ENCODE measurements around the gene HHLA2.

Gene HHLA2

DNA sequence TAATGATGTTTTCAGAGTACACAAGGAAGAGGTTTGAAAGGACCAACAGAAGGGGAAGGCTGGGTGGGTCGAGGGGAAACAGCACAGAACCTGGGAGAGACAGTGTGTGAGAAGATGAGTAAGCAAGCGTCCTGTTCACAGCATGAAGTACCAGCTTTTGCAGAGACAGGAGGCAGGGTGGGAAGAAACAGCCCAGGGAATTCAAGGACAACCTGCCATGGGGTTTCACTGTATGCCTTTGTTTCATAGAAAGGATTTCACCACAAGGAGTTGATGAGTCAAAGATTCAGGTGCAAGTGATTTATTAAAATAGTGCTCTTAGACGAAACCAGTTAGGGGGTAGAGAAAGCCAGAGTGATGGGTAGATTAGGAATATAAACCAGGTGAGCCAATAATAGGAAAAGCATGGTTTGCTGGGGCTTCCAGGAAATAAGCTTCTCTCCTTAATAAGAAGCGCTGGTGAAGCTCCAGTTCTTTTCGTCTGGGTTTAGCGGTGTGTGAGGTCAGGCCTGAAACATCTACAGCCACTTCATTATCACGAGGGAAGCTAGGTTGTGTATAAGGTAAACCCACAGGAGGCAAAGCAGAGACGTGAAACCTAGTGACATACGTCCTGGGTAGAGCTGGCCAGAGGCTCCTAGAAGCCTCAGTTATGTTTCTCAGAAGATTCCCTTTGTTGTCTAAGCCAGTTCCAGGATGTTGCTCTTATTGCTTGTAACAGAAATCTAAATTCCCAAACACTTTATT is 3.9 kb downstream of the HHLA2 start:
- DNase-seq = peak in 1 of 5 experiments; percentile 36

DNA sequence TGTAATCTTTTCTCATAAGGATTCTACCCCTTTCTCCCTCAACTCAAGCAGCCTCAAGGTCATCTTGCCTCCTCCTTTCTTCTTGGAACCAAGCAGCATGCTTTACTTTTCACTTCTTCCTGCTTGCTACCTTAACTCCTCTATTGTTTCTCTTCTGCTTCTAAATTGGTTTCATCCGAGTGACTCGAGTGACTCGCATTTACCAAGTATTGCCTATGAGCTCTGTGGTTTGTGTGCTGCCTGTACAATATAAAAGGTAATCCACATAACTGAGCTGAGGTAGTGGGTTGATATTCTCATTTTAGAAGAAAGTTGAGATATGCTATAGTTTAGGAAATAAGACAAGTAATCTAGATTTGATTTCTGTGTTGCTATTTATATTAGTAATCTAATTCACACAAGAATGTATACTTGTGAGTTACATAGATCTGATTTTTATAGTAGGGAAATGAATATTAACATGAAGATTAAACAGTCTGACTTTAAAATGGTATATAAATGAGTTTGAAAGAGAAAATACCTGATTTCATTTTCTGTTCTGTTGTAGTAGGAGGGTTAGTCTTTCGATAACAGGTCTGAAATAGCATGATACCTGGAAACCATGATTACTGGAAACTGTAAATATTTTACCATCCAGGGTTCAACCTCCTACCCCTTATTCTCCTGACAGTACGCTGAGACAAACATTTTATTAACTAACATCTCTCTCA is 5.5 kb downstream of the HHLA2 start:
- DNase-seq = peak in 1 of 5 experiments; percentile 80

DNA sequence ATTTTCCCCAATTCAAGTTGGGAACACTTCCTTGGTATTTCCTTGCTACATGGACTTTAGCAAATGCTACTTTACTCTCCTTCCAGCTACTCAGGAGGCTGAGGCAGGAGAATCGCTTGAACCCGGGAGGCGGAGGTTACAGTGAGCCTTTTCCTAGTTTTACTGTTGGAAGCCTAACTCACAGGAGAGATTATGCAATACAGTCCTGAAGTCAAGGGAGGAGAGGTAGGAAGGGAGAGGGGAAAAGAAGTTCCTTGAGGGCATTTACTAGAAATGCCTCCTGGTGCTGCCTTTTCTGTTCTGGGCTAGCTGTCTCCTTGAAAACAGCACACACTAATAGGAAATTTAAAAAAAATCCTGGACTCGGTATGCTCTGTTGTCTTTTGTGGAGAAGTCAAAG is 6.2 kb downstream of the HHLA2 start:
- no peak for DNase-seq

DNA sequence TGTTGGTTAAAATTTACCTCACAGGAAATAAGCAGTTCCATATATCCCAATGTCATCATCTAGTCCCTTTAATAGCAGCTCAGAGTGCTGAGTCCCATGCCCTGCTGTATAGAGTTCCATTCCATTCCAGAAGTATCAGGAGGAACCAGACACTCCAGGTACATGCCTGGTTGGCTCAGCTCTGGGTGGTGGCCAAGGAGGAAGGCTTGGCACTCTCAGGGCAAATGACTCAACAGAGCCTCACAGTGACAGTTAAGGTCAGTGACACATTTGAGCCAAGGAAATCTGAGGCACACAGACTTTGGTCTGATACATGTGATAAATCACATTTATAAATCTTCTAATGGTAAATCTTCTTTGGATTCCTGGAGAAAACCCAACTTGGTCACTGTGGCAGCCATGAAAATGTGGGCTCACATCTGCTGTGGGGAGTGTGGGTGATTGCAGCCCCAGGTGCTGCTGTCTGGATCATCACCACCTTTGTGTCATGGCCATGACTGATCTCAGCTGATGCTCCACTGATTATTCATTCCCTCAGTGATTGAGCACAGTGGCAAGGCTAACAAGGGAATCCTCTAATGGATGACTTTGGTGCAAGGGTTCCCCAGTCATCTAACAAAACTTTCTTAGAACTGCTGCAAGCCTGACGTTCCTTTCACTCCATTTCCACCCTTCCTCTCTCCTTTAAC is 9.3 kb downstream of the HHLA2 start:
- DNase-seq = no peak

GRCh38 chr3:108311797-108312196 is 15.4 kb downstream of the HHLA2 start:
- no peak for DNase-seq

DNA sequence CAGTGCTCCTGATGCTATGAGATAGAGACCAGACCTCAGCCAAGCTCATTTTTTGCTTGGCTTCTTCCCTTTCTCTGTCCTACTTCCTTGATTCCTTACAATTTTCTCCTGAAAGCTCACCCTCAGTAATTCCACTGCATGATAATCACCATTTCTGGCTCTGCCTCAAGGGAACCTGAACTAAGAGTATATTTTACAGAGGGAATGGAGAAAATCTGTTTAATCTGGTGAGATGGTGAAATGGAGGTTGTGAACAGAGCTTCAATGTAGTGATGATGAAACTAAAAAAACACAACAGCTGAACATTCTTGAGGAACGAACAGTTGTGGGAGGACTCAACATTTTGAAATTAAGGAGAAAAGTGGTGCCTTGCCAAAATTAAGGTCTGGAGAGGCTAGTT is 16.3 kb downstream of the HHLA2 start:
- DNase-seq = no peak

DNA sequence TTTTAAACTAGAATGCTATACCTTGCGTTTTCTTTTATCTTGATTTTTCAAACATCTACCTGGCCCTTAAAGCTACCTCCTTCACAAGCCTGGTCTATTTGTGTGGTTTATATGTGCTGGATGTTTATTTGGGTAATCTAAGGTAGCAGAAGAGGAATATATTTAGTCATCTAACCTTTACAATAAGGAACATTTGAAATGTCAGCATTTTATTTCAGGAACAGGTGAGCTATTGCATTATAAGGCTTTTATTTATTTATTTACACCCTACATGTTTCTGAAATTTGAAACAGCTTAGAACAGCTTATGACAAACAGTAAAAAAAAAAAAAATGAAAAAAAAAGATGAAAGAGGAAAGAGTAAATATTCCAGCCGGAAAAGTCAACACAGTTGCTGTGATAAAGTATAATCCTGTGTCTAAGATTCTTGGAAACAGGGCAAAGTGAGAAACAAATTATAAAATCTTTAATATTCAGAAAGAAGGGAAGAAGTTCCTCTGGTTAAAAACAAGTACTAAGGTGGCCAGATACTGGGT is 19.5 kb downstream of the HHLA2 start:
- DNase-seq = no peak

DNA sequence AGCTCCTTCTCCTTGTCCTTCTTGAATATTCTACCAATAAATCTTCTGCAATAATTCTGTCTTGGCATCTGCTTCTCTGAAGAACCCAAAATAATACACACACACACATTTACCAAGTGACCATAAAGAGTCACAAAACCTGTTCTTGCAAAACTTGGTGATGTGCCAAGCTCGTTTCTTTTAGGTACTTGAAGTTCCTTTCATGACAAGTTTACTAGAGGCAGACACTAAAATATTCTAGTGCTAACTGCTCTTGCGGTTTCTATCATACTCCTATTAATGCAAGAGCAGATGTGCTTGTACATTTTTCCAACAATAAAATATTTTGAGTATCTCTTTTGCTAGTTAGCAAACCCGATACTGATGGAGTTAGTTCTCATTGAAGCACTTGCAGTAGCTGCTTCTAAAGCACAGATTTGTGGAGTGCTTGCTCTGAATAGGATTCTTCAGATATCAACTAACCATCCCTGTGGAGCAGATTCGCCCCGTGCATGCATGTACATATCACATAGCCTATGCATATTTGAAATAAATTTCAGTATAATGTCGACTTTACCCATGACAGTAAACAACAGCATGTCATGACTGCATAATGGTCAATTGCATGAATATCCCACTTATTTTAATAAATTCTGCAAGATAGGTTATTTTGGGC is 23.2 kb downstream of the HHLA2 start:
- DNase-seq = no peak

DNA sequence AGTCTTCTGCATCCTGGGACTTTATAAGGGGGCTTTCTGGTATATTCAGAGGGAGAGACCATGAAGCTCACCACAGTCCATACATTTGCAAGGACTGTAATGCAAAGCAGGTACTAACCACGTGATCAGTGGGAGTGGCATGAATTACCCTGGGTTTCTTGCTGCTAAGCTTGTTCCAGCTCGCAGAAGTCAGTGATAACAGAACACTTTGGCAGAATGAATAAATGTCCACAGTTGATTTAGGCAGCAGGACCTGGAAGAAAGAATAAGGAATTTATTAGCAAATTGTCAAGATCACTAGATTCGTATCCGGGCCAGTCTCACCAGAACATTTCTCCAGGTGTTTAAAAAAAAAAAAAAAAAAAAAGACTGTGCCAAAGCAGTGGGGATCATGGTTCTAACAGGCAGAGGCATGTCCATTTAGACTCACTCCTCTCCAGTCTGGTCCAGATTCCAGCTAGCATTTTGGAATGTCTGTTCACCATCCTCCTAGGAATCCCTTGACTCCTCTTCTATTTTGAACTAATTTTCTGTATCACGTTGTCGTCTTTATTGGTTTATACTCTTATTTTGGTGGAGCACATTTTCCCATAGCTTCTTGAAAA is 24.5 kb downstream of the HHLA2 start:
- no peak for DNase-seq

DNA sequence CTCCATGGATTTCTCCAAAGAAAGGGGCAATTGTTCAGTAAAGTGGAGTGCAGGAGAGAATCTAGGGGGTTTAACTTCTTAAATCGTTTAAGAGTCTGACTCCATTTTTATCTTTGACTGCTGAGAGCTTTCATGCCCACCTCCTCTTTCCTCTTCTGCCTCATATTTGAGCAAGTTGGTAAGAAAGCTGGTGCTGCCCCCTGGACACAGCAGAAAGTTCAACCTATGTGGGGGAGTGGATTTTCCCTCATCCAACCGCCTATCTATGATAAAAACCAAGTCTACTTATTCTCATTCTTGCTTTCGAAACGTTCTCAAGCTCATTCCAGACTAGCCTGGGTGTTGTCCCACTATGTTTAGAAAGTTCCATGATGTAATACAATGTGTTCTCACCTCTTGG is 26.0 kb downstream of the HHLA2 start:
- DNase-seq = no peak

DNA sequence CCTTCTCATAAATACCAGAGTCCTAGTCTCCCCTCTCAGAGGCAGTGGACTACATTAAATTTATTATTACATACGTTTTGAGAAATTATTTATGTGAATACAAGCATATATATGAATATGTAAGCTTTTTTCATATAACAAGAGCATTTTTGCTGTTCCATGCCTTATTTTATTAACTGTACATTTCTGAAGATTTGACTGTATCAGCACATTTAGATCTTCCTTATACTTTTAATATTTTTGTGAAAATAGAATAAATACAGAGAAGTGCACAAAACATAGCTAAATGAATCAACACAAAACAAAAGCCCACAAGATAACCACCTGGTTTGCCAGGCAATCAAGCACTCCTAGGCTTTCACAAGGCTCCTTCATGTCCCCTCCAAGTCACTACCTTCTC is 27.8 kb downstream of the HHLA2 start:
- DNase-seq = no peak

- no peak for DNase-seq
Observed at GRCh38 chr3:108327168-108327567, 30.8 kb downstream of the HHLA2 start.

- DNase-seq = peak in 1 of 5 experiments; percentile 29
Observed at GRCh38 chr3:108328821-108329486, 32.6 kb downstream of the HHLA2 start.

DNA sequence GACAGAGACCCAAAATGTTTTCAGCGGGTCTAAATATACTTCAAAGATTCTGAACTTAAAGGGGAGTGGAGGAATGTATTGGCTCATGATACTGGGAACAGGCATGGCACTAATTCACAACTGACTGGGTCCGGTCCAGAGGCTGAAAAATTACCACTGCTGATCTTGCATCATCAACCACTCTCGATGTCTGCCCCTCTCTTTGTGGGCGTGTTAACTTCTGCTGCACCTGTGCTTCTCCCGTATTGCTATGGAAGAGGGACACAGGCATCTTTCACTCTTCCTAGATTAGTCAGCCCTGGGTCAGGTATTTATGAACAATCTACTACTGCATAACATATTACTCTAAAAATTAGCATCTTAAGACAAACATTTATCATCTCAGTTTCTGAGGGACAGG is 33.2 kb downstream of the HHLA2 start:
- DNase-seq = no peak

DNA sequence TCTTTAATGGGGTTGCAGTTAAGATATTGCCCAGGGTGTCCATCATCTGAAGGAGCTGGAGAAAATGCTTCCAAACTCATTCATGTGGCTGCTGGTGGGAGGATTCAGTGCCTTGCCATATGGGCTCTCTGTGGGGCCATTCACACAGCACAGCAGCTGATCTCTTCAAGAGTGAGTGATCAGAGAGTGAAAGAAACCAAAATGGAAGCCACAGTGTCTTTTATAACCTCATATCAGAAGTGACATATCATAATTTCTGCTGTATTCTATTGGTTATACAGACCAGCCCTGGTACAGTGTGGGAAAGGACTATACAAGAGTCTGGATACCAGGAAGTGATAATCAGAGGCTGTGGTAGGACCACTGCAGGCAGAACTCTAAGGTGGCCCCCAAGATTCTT is 33.6 kb downstream of the HHLA2 start:
- DNase-seq = no peak

DNA sequence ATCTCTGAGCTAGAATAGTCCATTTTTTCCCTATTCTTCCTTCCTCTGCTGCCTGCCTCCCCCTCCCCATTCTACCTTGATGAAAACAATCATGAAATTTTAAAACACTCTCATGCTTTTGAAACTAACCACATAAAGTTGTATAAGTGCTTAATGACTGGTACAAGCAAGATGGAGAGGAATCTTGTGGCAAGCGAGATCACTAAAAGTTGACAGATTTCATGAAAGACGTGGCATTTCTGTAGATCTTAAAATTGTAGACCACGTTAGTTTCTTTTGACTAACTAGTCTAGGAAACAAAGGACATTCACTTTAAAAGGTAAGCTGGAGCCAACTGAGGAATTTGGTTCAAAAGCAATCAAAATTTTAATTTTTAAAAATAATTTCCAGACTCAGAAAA is 35.4 kb downstream of the HHLA2 start:
- peak in 1 of 5 experiments; percentile 52 for DNase-seq

GRCh38 chr3:108333961-108334360 is 37.6 kb downstream of the HHLA2 start:
- no peak for DNase-seq

- DNase-seq = no peak
Observed at GRCh38 chr3:108334701-108335100, 38.4 kb downstream of the HHLA2 start.

GRCh38 chr3:108338901-108339545 is 42.7 kb downstream of the HHLA2 start:
- peak in 1 of 5 experiments; percentile 10 for DNase-seq

DNA sequence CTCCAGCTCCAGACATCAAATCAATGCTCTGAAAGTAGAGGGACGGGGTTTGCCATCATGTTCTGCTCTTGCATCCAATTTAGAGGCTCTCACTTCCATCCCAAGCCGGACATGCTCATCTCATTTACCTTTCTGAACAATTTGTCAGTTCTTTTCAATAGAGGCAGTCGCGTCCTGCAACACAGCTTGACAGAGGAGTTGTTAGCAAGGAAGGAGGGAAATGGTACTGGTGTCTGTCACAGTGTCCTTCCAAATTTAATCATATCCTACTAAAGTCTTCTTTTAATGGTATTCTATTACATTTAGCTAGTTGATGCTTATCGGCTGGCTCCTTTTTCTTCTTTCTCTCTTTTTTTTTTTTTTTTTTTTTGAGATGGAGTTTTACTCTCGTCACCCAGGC is 45.6 kb downstream of the HHLA2 start:
- no peak for DNase-seq

- peak in 1 of 5 experiments; percentile 90 for DNase-seq
Observed at GRCh38 chr3:108342837-108343486, 46.6 kb downstream of the HHLA2 start.
